Activated CD4-positive, alpha-beta T cell treated with anti-CD3 and anti-CD28 coated beads for 48 hours (primary cell): ENCODE measurements around the gene AMER3.

ENCODE experiments used
- DNase-seq: peaks from one replicate; pipeline ENCODE4 v3.0.0-alpha.2; 2020

Gene AMER3

DNA sequence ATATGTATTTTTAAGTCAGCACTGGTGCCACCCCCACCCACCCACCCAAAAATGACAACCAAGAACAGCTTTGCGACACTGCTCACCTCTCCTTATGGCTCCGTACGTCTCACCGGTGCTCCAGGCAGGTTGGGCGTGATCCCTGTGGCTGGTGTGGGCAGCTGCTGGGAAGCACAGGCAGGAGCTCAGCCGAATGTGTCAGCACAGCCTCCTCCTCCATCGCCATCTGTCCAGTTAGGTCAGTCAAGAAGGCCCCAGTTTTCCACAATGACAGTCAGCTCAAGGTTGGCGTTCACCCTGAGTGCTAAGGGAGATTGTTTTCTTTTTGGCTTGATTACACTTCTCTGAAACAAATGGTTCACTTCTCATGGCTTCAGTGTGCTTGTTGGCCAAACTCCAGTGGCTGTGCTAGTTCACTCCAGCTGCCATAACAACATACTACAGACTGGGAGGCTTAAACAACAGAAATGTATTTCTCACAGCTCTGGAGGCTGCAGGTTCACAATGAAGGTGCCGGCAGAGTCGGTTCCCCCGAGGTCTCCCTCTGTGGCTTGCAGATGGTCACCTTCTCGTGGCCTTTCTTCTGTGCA lies 30.2 kb downstream of the AMER3 start:
- DNase-seq, result no peak

DNA sequence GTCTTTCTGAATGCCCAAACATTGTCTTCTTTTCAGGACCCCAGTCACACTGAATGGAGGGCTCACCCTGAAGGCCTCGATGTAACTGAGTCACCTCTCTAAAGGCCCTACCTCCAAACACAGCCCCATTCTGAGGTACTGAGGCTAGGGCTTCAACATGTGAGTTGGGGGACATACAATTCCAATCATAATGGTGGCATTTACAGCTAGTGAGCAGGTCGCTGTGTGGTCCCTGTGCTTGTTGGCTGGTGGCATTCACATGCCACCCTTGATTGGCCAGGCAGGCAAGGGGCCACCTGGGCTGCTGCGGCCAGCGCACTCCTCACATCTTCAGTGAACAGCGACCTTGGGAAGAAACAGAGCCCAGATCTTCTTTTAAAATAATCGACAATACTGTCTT lies 30.7 kb downstream of the AMER3 start:
- DNase-seq, result no peak

DNA sequence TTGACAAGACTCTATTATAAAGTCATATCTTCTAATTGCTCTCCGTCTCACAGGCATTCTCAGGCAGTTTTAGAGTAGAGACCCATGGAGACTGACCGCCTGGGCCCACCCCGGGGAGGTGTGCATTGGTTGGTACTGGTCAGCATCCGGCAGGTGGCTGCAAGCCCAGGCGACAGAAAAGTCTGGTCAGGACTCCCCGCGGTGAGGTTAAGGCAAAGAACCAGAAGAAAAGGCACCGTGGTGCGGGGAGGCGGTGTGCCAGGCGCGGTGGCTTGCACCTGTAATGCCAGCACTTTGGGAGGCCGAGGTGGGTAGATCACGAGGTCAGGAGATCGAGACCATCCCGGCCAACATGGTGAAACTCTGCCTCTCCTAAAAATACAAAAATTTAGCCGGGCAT lies 32.5 kb downstream of the AMER3 start:
- no peak for DNase-seq

DNA sequence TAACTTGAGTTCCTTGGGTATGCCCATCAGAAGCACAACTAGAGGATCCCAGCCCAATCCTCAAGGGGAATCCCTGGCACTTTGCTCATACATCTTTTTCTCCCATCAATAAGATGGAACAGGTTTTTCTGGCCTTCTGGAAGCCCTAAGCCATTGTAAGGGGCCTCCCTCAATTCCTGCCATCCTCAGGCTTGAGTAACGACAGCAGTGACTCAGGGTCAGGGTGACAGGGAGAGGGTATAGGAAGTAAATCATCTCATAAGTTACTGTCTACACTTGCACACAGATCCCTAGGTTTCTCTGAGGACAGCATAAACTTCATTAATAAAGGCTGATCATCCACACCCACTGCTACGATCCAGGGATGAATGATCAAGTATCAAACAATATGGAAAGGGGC lies 35.0 kb downstream of the AMER3 start:
- no peak for DNase-seq

DNA sequence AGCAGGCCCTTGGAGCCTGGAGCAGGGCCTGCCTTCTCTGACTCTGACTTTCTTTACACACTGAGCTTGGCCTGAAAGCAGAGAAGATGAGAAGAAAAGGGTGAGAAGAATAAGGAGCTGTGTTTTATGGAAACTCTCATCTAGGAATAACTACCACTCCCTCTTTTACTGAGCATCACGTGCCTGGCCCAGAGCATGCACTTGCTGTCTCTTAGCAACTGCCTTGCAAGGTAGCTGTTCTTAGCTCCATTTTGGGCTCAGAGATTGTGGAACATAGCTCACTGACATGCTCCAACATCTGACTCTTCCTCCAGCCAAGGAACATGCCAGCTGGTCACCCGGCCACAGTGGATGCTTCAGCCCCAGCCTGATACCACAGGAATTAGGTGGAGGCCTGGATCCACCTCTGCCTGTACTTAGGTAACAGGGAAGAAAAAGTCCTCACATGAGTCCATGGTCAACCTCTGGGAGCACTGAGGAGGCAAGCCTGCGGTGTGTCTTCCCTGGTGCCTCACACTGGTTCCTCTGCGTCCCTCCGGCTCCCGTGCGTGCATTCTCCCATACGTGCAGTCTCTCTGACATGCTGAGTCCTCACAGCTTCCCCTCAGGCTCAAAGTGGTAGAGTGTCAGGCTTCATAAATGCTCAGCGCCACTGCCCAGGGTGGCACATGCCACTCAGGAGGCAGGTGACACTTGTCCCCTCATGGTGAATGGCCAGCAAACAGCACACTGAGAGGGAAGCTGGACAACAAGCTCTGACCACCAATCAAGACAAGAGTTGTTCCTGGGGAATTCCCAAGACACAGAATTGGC lies 35.7 kb downstream of the AMER3 start:
- no peak for DNase-seq

DNA sequence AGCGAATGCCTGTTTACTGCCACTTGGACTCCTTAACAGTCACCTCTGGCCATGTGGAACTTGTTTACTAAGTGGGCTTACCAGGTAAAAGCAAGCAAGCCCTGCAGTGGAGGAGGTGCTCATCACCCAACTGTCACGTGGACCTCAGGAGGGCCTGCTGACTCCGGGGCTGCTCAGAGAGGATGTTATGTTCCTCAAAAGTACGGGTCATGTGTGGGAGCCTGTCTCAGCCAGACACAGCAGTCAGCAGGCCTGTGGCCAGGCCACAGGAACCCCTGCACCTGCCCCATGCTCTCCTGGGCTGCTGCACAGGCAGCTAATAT lies 36.2 kb downstream of the AMER3 start:
- no peak for DNase-seq

DNA sequence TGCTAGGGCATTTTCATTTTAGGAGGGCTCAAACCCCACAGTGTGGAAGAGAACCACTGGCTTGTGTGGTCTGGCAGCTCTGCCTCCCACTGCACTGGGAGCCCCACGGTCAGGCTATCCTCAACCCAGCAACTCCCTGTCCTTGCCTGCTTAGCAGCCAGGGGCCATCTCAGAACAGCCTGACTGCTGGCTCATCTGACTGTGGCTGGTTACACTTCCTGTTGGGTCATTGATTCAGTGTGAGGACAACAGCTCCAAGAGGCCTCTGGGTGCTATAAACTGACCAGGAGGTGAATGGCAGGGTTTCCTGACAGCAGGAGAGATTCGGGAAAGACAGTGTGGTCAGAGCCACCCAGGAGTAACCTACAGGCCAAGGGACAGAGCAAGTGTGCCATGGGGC lies 40.1 kb downstream of the AMER3 start:
- DNase-seq, result no peak

DNA sequence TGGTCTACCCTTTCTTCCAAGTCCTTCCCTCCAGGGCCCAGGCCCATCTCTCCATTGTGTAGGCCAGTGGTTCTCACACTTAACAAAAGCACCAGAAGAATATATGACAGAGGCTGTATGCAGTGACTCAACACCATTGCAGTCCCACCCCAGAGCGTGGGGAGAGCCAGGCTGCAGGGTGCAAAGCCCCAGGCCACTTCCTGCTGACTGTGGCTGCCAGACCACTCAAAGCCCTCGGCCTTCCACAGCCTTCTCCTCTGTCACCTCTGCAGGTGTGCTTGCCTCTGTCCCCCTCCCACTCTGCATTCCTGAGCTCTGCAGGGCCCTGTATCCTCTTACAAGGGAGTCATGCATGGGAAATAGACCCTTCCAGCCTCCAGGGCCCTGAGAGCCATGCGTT lies 41.0 kb downstream of the AMER3 start:
- no peak for DNase-seq

DNA sequence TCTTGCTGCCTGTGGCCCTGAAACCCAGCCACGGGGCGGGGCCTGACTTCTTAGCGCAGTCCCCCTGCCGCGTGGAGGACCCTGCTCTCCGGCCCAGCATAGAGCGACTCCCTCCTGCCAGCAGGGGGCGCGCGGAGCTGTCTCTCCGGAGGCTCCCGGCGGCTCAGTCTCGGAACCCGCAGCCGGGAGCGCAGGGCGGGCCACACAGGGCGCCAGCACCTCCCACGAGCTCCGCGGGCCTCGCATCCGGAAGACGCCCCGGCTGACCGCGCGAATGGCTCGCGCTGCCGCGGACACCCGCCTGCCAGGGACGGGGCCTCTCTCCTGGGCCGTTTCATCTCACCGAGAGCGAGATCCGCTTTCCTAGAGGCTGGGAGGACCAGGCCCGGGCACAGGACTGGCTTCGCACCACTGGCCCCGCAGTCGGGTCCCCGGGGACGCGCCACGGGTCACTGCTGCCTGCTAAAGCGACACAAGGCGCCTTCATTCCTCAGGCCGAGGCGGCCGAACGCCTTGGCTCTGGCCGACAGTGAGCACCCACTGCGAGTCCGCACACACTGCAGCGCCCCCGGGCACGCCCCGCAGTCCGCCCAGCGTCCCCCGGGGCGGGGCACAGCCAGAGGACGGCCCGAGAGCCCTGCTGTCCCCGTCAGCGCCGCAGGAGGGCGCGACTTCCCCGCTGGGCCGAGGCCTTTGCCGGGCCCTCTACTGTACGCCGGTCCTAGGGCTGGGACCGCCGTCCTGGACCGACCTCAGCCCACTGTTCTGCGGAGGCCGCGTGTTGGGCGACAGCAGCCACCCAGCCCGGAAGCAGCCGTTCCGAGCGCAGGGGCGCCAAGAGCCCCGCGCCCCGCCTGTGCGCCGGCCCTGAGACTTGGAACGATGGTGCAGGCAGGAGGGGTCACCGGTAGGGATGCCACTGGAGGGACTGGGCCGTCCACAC lies 42.4 kb downstream of the AMER3 start:
- DNase-seq, result peak; percentile 95

DNA sequence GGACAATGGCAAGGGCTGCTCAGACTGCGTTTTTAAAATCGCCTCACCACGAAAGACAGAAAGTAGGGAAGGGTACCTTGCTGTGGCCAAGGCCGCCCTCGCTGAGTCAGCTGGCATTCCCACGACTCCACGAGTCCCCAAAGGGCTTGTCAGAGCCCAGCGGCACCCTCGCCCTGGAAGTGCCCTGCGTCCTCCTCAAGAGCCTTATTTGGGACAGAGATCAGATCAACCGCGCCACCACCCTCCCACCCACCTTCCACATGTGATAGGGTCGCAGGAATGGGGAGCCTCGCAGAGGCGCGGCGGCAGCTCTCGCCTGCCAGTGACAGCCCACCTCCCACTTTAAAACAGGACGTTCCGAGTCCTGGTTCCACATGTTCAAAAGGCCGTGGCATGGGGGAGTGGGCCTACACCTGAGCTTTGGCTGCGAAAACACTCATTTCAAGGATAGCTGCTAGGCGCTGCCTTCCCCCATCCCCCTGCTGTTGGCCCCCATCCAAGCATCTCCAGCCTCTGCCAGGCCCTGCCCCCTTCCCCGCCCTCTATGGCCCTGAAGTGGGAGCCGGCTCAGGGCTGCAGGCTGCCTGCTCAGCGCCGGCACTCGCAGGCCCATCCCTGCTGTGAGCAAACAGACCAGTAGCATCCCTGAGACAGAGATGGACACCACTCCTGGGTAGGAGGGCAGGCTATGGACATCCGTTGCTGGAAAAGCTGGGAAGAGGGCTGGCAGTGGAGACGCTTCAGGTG lies 43.3 kb downstream of the AMER3 start:
- no peak for DNase-seq

DNA sequence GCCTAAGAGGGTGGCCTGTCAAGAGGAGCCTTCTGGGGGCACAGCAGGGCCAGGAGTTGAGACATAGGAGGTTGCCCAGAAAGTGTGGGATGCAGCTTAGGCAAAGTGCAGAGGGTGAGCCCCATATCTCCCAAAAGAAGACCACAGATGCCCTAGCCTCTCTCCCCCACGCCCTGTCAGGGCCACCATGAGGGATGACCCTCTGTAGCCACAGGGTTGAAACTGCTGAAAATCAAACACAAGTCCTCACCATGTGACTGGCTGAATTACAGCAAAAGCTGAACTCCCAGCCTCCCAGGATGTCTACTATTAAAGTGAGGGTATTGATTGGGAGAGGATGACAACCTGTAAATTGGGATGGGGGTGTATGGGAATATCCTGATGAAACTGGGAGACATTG lies 44.0 kb downstream of the AMER3 start:
- no peak for DNase-seq

DNA sequence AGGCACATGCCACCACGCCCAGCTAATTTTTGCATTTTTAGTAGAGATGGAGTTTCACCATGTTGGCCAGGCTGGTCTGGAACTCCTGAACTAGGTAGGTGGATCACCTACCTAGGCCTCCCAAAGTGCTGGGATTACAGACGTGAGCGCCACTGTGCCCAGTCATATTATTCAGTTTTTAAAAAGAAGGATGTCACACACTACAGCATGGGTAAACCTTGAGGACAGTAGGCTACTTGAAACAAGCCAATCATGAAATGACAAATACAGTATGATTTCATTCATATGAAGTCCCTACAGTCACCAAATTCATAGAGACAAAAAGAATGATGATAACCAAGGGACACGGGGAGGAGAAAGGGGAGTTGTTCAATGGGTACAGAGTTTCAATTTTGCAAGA lies 50.3 kb downstream of the AMER3 start:
- DNase-seq, result no peak

DNA sequence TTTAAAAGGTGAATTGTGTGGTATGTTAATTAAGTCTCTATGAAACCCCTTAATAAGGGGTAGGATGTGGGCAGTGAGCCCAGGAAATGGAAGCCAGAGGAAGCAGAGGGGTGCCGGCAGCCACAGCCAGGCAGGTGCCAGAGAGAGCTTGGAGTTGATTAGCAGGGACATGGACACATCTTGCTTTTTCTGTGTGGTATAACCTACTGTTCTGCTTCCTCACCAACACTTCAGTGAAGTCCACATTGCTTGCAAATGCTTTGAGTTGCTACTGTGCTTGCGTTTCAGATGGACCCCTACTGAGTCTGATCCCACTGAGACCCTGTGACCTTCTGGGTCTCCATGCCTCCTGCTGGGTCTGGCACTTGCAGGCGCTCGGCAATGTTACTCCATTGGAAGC lies 51.0 kb downstream of the AMER3 start:
- no peak for DNase-seq

DNA sequence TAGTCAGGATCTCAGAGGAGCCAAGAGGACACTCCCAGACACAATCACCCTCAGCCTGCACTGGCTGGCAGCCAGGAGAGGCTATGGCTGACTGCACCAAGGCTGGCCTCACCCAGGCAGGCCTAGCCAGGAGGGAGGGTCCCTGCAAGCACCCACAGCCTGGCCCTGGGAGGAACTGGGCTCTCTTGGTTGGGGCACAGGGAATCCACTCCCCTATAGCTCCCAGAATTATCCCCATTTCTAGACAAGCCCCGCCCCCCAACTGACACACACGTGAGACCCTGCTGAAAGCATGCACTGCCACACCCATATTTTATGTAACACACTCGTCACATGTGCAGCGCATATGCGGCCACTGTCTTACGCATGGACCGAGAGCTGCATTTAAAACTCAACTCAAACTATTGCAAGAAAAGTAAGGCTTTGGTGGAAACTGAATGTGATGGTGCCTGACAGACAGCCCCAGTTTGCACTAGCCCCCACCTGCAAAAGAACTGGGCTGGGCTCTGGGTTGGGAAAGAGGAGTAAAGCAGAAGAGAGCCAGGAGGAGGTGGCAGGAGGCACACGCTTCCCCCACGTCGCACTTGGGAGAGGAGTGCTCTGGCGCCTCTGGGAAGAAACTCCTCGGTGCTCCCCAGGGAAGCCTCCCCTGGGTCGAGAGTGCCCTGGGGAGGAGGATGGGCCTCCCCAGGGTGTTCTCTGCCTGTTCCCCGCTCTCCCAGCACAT lies 52.5 kb downstream of the AMER3 start:
- no peak for DNase-seq

DNA sequence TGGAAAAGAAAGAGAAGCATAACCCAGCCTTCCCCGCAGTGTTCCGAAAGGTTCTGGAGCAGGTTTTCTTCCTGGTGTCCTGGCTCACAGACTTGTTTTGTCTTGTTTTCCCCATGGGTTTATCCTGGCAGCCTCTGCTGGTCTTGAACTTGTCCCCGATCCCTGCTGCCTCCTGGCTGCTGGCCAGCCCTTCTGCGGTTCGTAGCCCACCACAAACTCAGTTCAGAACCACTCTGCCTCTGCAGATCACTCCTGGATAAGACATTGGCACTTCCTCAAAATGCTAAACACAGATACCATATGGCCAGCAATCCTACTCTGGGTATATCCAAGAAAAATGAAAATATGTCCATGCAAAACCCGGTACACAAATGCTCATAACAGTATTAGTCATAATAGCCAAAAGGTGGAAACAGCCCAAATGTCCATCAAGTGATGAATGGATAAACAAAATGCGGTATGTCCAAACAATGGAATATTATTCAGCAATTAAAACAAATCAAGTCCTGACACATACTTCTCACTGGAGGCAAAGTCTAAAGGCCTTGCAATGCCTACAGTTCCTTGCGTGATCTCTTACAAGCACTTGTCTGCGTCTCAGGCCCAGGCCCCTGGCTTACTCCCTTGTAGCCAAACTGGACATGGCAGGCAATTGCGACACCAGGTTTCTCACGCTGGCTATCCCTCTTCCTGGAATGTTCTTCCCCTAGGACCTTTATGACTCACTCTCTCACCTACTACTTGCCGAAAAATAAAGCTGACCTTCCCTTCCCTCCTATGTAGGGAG lies 53.3 kb downstream of the AMER3 start:
- no peak for DNase-seq

DNA sequence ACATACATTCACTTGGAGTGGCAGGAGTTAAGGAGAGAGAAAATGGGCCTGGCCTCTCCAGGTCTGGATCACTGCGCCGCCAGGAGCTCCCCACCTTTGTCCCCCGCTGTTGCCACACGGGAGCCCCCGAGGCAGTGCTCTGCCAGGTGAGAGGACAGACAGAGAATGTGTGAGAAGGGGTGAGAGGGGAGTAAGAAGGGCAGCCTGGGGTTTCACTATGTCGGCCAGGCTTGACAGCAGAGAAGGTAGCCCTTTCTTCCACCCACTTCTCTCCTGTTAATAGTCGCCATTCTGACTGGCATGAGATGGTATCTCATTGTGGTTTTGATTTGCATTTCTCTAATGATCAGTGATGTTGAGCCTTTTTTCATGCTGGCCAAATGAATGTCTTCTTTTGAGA lies 55.1 kb downstream of the AMER3 start:
- DNase-seq, result no peak

DNA sequence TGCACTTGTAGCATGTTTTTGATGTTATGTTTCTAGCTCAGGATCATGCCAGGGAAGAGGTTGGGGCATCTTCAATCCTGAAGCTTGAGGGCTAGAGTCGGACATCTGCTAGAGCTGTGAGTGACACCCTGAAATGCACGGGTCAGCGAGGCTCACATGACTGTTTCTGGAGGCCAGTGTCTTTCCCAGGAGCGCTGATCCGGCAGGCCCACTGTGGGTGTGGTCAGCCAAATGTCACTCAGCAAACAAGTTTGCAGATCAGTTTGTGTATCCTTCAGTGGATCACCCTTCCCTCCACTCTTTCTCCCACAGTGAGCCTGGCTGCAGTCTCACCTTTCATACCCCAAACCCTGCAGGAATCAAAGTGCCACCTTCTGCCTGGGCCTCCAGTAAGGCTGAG lies 58.4 kb downstream of the AMER3 start:
- no peak for DNase-seq

DNA sequence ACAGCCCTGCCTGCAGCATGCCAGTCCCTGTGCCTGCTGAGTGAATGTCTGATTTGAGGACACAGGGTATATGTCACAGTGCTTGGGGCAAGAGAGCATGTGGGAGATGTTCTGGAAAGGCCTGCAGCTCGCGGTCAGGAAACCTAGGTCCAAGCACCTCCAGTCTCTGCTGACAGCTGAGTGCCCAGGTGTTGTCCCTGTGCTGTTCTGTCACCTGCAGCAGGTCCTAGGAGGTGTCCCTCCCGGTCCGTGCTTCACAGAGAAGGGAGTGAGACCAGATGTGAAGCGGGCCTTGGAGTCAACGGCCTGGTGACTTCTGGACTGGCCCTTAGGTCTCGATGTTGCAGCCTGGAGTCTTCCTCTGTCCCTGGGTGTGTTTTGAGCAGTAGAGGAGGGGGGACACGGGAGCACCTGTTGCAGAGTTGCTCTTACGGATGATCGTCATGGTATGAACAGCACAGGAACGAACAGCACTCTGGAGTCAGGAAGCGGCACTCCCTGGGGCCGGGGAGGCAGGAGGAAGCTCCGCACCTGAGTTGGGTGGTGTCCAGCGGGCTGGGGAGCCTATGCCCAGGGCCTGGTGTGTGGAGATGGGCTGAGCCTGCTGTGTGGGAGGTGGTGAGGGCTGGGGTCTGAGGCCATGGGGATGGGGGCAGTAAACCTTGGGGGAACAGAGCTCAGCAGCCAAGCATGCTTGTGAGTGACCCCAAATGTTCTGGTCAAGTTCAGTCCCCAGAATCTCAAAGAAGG lies 59.8 kb downstream of the AMER3 start:
- DNase-seq, result no peak
